GM04503 (cell line): ENCODE measurements around the gene ZBTB22.
"Not testable (repeated sequence)": the region's sequence is repeated elsewhere in the genome, so short reads cannot be mapped to it uniquely, and the experiment has no call there.

Source experiments
- DNase-seq: peaks from one replicate; pipeline ENCODE4 v3.0.0-alpha.2; 2012; ENCODE audit warnings: low read depth

Gene ZBTB22

GRCh38 chr6:33299237-33299944, 18.2 kb downstream of the ZBTB22 start:
- DNase-seq, result peak; percentile 68

GRCh38 chr6:33298773-33299236, 18.7 kb downstream of the ZBTB22 start, which contains the start of gene RGL2:
RGL2 (minus strand) TSS chr6:33298942; CDS start chr6:33298610, 332 bp downstream.
- no peak for DNase-seq

- DNase-seq, result peak; percentile 81
Measured at GRCh38 chr6:33297956-33298772, 19.4 kb downstream of the ZBTB22 start.

GRCh38 chr6:33297406-33297955, 20.1 kb downstream of the ZBTB22 start:
- no peak for DNase-seq

- no peak for DNase-seq
Measured at GRCh38 chr6:33296797-33297405, 20.6 kb downstream of the ZBTB22 start.

- no peak for DNase-seq
Measured at GRCh38 chr6:33295621-33296369, 21.7 kb downstream of the ZBTB22 start.

- DNase-seq, result no peak
Measured at GRCh38 chr6:33294086-33294823, 23.3 kb downstream of the ZBTB22 start.

GRCh38 chr6:33292996-33293682, 24.4 kb downstream of the ZBTB22 start:
- DNase-seq, result no peak

- DNase-seq, result no peak
Measured at GRCh38 chr6:33290459-33290858, 27.1 kb downstream of the ZBTB22 start.

- DNase-seq, result no peak
Measured at GRCh38 chr6:33289784-33290315, 27.7 kb downstream of the ZBTB22 start.

GRCh38 chr6:33288921-33289783, 28.4 kb downstream of the ZBTB22 start, which contains the start of the genes PFDN6 and WDR46:
PFDN6 (plus strand) TSS chr6:33289601; CDS start chr6:33289857, 256 bp downstream.
WDR46 (minus strand) TSS chr6:33289239; CDS start chr6:33289170, 69 bp downstream.
- peak; percentile 81 for DNase-seq

GRCh38 chr6:33288141-33288920, 29.2 kb downstream of the ZBTB22 start:
- no peak for DNase-seq

- DNase-seq, result no peak
Measured at GRCh38 chr6:33286946-33287914, 30.3 kb downstream of the ZBTB22 start.

- not testable (repeated sequence) for DNase-seq
Measured at GRCh38 chr6:33285214-33285613, 32.3 kb downstream of the ZBTB22 start.

- no peak for DNase-seq
Measured at GRCh38 chr6:33280539-33280938, 37.0 kb downstream of the ZBTB22 start.

- no peak for DNase-seq
Measured at GRCh38 chr6:33279971-33280511, 37.5 kb downstream of the ZBTB22 start.
